ENCODE measurements around the gene ZFP36L2. TPM values are rescaled to one million over a fixed set of nuclear protein-coding genes. Genes with fewer than 3 reads are reported as not detected.

ZFP36L2 gene
- total RNA-seq, 3 donors from 2014 or later = 111 to 155 (median 124) TPM

DNA sequence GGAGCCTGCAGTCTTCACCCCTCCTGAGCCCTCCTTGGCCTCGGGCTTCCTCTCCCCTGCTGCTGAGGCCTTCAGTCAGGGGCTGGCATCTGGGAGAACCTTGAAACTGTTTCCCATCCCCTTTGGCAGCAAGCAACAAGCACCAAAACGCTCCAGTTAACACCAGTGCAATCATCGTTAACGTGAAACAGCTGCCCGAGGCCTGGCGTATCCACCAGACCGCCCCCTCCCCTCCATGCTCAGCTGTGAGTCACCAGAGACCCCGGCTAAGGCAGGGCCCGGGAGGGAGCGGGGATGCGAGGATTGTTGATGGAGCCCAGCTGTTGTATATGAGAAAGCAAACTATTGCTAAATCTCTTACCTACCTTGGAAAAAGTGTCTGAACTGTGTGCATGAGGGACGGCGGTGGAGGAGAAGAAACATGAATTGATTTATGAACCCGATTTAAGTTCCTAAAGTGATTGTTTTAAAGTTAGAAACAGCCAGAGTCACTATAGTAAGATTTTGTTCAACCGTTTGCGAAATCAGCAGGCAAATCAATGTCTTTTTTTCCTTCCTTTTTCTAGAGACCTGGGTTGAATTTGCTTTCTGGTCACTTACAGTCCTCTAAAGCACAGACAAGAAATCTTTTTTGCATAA lies 5.2 kb downstream of the ZFP36L2 start:
- TF ChIP-seq POLR2AphosphoS5 (IDR thresholded peaks at IDR 0.05) = peak in 2 of 3 donors; percentile 16 to 90
- TF ChIP-seq, protein P1, sequence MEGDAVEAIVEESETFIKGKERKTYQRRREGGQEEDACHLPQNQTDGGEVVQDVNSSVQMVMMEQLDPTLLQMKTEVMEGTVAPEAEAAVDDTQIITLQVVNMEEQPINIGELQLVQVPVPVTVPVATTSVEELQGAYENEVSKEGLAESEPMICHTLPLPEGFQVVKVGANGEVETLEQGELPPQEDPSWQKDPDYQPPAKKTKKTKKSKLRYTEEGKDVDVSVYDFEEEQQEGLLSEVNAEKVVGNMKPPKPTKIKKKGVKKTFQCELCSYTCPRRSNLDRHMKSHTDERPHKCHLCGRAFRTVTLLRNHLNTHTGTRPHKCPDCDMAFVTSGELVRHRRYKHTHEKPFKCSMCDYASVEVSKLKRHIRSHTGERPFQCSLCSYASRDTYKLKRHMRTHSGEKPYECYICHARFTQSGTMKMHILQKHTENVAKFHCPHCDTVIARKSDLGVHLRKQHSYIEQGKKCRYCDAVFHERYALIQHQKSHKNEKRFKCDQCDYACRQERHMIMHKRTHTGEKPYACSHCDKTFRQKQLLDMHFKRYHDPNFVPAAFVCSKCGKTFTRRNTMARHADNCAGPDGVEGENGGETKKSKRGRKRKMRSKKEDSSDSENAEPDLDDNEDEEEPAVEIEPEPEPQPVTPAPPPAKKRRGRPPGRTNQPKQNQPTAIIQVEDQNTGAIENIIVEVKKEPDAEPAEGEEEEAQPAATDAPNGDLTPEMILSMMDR (IDR thresholded peaks at IDR 0.05) = peak in 1 of 3 donors; percentile 2
- TF ChIP-seq POLR2A (IDR thresholded peaks at IDR 0.05) = no peak
- H3K4me1 ChIP-seq = peaks cover 0 to 30% of the 10 kb centered on the region in 2 donors
- H3K27ac ChIP-seq = peak overlapping the region; percentile 90 to 99
- H3K27me3 ChIP-seq = no peaks in the 10 kb centered on the region
- H3K9me3 ChIP-seq = no peaks in the 10 kb centered on the region
- peak in 1 of 2 donors; percentile 48 for DNase-seq (ENCODE audit: low spot score in 2 of 2)
- peaks cover 5% of the 10 kb centered on the region for H3K36me3 ChIP-seq
- H3K4me3 ChIP-seq = peak overlapping the region; percentile 69 to 96 (median 91)
- intact Hi-C loops (cut with DNase I; ENCODE audit: low total_unique reads) = loop anchor here (10.0 kb wide), 3 partner anchors 196 to 386 kb away; no protein-coding TSS in a partner anchor

- H3K4me3 ChIP-seq = peak overlapping the region; percentile 69 to 96 (median 91)
- no peaks in the 10 kb centered on the region for H3K9me3 ChIP-seq
- peaks cover 0 to 30% of the 10 kb centered on the region in 2 donors for H3K4me1 ChIP-seq
- peak overlapping the region; percentile 90 to 99 for H3K27ac ChIP-seq
- no peak for DNase-seq (ENCODE audit: low spot score in 2 of 2)
- no peaks in the 10 kb centered on the region for H3K27me3 ChIP-seq
- intact Hi-C loops (cut with DNase I; ENCODE audit: low total_unique reads) = loop anchor here (10.0 kb wide), 3 partner anchors 196 to 386 kb away; no protein-coding TSS in a partner anchor
- peaks cover 5% of the 10 kb centered on the region for H3K36me3 ChIP-seq
- TF ChIP-seq POLR2A (IDR thresholded peaks at IDR 0.05) (no peak), POLR2AphosphoS5 (IDR thresholded peaks at IDR 0.05) (no peak)
- TF ChIP-seq, protein P1 (IDR thresholded peaks at IDR 0.05) = no peak
Observed at GRCh38 chr2:43220760-43221123, 5.7 kb downstream of the ZFP36L2 start.

- H3K4me1 ChIP-seq = peaks cover 0 to 30% of the 10 kb centered on the region in 2 donors
- intact Hi-C loops (cut with DNase I; ENCODE audit: low total_unique reads) = loop anchor here (10.0 kb wide), 3 partner anchors 195 to 385 kb away; no protein-coding TSS in a partner anchor
- H3K36me3 ChIP-seq = peaks cover 5% of the 10 kb centered on the region
- H3K9me3 ChIP-seq = no peaks in the 10 kb centered on the region
- H3K4me3 ChIP-seq = peak overlapping the region; percentile 69 to 96 (median 91)
- H3K27me3 ChIP-seq = no peaks in the 10 kb centered on the region
- peak overlapping the region; percentile 90 to 99 for H3K27ac ChIP-seq
- no peak for DNase-seq (ENCODE audit: low spot score in 2 of 2)
- no peak for TF ChIP-seq POLR2AphosphoS5 (IDR thresholded peaks at IDR 0.05)
- TF ChIP-seq, protein P1 (IDR thresholded peaks at IDR 0.05) = no peak
- no peak for TF ChIP-seq POLR2A (IDR thresholded peaks at IDR 0.05)
Observed at GRCh38 chr2:43220229-43220751, 6.1 kb downstream of the ZFP36L2 start.

DNA sequence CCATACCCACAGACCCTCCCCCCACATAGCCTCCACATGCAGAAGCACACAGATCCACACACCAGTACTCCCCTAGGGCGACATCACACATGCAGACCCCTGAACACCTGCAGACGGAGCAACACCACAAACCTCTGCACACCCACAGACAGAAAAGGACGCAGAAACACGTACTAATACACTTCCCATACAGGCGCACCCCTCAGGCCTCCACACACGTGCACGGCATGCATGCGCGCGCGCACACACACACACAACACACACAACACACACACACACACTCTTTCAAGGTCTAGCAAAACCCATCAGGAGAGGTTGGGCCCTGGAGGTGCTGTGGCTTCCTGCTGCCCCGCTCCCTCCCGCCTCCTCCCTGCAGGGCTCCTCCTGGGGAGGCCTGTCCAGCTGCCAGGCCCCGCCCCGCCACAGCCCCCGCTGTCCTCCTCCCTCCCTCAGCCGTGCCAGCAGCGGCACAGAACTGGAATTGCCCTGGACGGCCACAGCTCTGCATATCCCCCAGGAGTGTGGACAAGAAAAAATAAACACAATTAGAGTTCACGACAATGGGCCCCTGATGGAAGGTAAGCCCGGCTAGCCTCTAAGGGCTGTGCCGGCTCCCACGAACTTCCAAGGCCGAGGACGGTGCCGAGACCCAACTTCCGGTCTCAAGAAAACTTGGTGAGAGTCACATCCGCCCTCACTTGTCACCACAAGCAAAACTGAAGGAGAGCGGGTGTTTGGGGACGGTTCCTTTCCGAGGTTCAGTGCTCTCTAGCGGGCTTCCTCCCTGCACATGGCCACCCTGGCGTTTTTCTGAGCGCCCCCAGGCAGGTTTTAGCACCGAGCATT lies 6.8 kb downstream of the ZFP36L2 start:
- H3K9me3 ChIP-seq = no peaks in the 10 kb centered on the region
- TF ChIP-seq, protein P1 (IDR thresholded peaks at IDR 0.05) = peak in 2 of 3 donors; percentile 8 to 14
- no peak for TF ChIP-seq POLR2A (IDR thresholded peaks at IDR 0.05)
- TF ChIP-seq POLR2AphosphoS5 (IDR thresholded peaks at IDR 0.05) = peak; percentile 58 to 88 (median 66)
- H3K27ac ChIP-seq = peak overlapping the region; percentile 90 to 99
- peaks cover 0 to 30% of the 10 kb centered on the region in 2 donors for H3K4me1 ChIP-seq
- intact Hi-C loops (cut with DNase I; ENCODE audit: low total_unique reads) = loop anchor here (10.0 kb wide), 4 partner anchors 85 to 385 kb away; no protein-coding TSS in a partner anchor
- no peaks in the 10 kb centered on the region for H3K27me3 ChIP-seq
- H3K36me3 ChIP-seq = peaks cover 3% of the 10 kb centered on the region
- H3K4me3 ChIP-seq = peak overlapping the region; percentile 69 to 96 (median 91)
- peak; percentile 85 to 87 for DNase-seq (ENCODE audit: low spot score in 2 of 2)
